22Rv1 (cell line): Measurements from ENCODE around the gene GSK3A.

Source experiments
- H3K27ac ChIP-seq: fragments of 450-650 bp; 2 replicates; pipeline ENCODE4 v1.5.1; 2017
- ZFX ChIP-seq: fragments of 450-650 bp; IDR thresholded peaks from 2 replicates; pipeline ENCODE4 v1.6.1; 2017; ENCODE audit warnings: antibody characterized with exemption, borderline replicate concordance
- TF ChIP-seq, protein P1 (sequence below): fragments of 450-650 bp; IDR thresholded peaks from 2 replicates; pipeline ENCODE4 v1.5.1; 2017; ENCODE audit warnings: mild to moderate bottlenecking

GSK3A gene

GRCh38 chr19:42248270-42249148, 6.1 kb upstream of the GSK3A start:
- H3K27ac ChIP-seq, result peak overlapping the region; percentile 95; the same call in 1 of the 2 replicates
- no peak for TF ChIP-seq ZFX
- TF ChIP-seq, protein P1, sequence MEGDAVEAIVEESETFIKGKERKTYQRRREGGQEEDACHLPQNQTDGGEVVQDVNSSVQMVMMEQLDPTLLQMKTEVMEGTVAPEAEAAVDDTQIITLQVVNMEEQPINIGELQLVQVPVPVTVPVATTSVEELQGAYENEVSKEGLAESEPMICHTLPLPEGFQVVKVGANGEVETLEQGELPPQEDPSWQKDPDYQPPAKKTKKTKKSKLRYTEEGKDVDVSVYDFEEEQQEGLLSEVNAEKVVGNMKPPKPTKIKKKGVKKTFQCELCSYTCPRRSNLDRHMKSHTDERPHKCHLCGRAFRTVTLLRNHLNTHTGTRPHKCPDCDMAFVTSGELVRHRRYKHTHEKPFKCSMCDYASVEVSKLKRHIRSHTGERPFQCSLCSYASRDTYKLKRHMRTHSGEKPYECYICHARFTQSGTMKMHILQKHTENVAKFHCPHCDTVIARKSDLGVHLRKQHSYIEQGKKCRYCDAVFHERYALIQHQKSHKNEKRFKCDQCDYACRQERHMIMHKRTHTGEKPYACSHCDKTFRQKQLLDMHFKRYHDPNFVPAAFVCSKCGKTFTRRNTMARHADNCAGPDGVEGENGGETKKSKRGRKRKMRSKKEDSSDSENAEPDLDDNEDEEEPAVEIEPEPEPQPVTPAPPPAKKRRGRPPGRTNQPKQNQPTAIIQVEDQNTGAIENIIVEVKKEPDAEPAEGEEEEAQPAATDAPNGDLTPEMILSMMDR, result no peak

GRCh38 chr19:42247640-42248199, 5.3 kb upstream of the GSK3A start:
- TF ChIP-seq, protein P1, result no peak
- H3K27ac ChIP-seq, result peak overlapping the region; percentile 95

DNA sequence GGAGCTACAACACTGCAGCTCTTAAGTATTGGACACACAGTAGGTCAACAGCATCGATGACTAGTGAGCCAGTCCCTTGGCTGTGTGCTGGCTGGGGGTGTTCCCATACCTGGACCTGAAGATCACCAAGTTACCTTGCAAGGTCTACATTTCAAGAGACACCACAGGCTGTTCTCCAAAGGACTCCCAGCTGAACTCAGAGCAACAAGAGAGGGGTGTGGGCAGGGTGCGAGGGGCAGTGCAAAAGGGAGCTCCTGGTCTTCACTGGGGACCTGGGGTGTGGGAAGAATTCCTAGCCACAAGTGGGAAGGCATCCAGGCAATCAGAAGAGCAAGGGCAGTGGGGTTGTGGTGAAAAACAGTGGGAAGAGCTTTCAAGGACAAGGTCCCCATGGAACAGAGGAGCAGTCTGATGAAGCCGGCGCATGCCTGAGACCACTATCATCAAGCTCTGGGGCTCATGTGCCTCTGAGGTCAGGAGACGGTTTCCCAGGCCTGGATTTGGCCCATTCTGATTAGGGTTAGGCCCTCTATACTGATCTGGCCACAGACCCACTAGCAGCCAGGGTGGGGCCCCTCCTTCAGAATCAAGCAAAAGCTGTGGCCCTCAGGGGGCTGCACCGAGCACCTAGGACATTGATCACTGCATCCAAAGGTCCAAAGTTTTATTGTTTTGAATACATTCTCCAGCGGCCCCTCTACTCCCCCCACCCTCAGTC, 4.7 kb upstream of the GSK3A start:
- peak overlapping the region; percentile 95 for H3K27ac ChIP-seq
- TF ChIP-seq, protein P1, result no peak
- no peak for TF ChIP-seq ZFX

DNA sequence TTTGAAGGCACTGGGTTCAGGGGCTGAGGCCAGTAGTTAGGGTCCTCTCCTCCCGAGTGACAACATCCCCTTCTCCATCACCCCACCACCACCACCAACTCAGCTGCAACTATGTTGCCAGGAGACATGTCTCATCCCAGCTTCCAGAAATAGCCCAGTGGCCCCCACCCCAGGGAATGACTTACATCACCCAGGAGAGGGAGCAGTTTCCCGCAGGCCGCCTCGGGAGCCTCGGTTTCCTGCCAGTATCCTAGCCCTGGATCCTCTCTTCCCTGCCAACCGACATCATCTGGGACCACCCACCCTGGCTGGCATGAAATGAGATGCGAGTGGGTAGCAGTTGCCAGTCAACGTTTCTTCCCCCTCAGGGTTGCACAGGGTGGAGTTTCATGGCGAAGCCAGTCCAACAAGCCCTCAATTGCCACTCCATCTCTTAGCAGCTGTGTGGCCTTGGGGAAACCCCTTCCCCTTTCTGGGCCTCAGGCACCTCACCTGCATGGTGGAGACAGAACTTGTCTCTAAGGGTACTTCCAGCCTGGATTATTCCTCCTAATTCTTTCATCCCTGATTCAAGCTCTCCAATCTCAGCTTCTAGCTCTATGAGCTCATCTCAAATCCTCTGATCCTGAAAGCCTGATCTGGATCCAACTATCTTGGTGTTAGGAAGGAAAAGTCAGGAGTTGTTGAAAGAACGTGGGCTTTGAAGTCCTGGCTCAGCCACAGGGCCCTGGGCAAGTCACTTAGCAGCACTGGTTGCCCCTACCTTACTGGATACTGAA, 3.9 kb upstream of the GSK3A start:
- TF ChIP-seq, protein P1, result peak; percentile 45
- no peak for TF ChIP-seq ZFX
- H3K27ac ChIP-seq, result peak overlapping the region; percentile 95

- TF ChIP-seq ZFX, result no peak
- TF ChIP-seq, protein P1, result no peak
- H3K27ac ChIP-seq, result peak overlapping the region; percentile 95
Observed at GRCh38 chr19:42245231-42245630, 2.8 kb upstream of the GSK3A start.

DNA sequence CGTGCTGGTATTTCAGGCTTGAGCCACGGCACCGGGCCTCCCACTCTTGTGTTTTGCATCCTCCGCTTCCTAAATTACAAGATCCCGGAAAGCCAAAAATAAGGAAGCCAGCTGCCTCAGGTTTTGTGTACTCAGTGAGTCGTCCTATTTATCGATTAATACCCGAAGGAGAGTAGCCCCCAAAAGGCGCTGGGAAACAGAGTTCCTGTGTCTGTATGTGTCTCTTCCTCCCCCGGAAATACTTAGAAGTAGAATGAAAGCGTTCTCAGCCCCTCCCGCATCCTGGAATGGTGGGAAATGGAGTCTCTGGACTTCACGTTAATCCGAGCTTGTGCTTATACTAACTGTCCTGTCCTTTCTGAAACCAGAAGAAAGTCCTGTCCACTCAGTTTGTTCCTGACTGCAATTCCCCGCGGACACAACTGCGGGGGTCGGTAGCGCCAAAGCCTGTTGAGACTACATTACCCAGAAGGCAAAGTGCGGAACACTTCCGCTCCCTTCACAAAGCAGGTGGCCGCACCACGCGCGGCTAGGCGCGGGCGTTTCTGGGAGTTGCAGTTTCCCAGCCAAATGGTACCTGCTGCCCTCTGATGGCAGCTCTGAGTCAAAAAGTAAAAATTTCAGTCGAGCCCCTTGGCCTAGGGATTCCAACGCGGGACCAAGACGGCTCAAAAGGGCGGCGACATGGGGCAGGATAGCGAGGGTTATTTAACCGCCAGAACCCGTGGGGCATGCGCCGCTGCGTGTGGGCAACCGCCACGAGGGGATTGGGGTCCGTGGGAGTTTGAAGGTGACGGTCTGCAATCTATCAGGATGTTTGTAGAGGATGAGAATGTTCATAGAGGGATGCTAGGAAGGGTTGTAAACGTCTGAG, 2.2 kb upstream of the GSK3A start:
- no peak for TF ChIP-seq ZFX
- TF ChIP-seq, protein P1, result peak; percentile 90
- H3K27ac ChIP-seq, result peak overlapping the region; percentile 95
